ENCODE measurements around the gene DIS3L. TPM values are rescaled to one million over a fixed set of nuclear protein-coding genes. Genes with fewer than 3 reads are reported as not detected.

DIS3L gene
- polyA plus RNA-seq, 3 donors = 35.9 to 41.5 (median 39.1) TPM

Other genes with a start within 250 kb of the DIS3L start
- gene MEGF11, start 39.8 kb upstream of the DIS3L start, polyA plus RNA-seq (ENCODE audit: insufficient read length in 3 of 3) = 1 to 10 TPM; 1.8 to 2.1 (median 2.1) TPM
- gene TIPIN, start 63.1 kb downstream of the DIS3L start, polyA plus RNA-seq (ENCODE audit: insufficient read length in 3 of 3) = 10 to 100 TPM; 15.9 to 23.9 (median 17.1) TPM
- gene MAP2K1, start 93.3 kb downstream of the DIS3L start, polyA plus RNA-seq (ENCODE audit: insufficient read length in 3 of 3) = 10 to 100 TPM; 48.8 to 55.7 (median 50.0) TPM
- gene SNAPC5, start 204.2 kb downstream of the DIS3L start, polyA plus RNA-seq (ENCODE audit: insufficient read length in 3 of 3) = 10 to 100 TPM; 42.9 to 46.1 (median 45.3) TPM
- 1,000 to 10,000 TPM; 3,858 to 3,922 (median 3,884) TPM for gene RPL4, start 211.3 kb downstream of the DIS3L start, polyA plus RNA-seq (ENCODE audit: insufficient read length in 3 of 3)
- gene ZWILCH, start 211.8 kb downstream of the DIS3L start, polyA plus RNA-seq (ENCODE audit: insufficient read length in 3 of 3) = 10 to 100 TPM; 21.2 to 30.2 (median 27.7) TPM